ENCODE measurements around the gene KRABD2.

- TF ChIP-seq CTCF (IDR thresholded peaks at IDR 0.05; ENCODE audit: borderline replicate concordance, extremely low read depth, low read length, poor library complexity, severe bottlenecking) (no peak), EZH2 (IDR thresholded peaks at IDR 0.05; ENCODE audit: borderline replicate concordance, low read depth, low read length, severe bottlenecking) (no peak)
Observed at GRCh38 chr17:8392274-8392673, 15.8 kb upstream of the KRABD2 start.
